ENCODE data around the gene CPA1.

Gene CPA1

DNA sequence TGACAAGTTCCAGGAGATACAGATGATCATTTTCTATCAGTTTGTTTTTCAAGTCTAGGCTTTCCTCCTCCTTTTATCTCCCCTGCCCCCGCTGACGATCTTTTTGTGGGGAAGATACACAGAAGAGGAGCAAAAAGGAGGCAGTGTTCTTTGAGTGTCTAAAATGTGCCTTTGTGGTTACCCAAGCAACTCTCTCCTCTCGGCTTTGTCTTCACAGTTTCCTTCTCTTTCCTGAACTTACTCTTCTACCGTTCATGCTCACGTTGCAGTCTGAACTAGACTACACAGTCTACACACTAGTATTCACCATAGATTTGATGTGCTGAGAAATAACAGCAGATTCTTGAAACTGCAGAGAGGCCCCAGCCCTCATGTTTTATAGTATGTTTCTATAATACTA, 36.9 kb downstream of the CPA1 start:
- H3K79me2 ChIP-seq (ENCODE audit: insufficient read depth, low read depth), result no peaks in the 10 kb centered on the region
- H2AFZ ChIP-seq (ENCODE audit: low read depth), result no peak overlapping the region
- no peak overlapping the region for H3K27ac ChIP-seq
- peaks cover 23% of the 10 kb centered on the region for H3K4me1 ChIP-seq (ENCODE audit: low read depth, poor library complexity, severe bottlenecking)
- TF ChIP-seq, protein P1, sequence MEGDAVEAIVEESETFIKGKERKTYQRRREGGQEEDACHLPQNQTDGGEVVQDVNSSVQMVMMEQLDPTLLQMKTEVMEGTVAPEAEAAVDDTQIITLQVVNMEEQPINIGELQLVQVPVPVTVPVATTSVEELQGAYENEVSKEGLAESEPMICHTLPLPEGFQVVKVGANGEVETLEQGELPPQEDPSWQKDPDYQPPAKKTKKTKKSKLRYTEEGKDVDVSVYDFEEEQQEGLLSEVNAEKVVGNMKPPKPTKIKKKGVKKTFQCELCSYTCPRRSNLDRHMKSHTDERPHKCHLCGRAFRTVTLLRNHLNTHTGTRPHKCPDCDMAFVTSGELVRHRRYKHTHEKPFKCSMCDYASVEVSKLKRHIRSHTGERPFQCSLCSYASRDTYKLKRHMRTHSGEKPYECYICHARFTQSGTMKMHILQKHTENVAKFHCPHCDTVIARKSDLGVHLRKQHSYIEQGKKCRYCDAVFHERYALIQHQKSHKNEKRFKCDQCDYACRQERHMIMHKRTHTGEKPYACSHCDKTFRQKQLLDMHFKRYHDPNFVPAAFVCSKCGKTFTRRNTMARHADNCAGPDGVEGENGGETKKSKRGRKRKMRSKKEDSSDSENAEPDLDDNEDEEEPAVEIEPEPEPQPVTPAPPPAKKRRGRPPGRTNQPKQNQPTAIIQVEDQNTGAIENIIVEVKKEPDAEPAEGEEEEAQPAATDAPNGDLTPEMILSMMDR (conservative IDR thresholded peaks at IDR 0.05; ENCODE audit: low read depth, low read length), result no peak
- no peak overlapping the region for H3K4me2 ChIP-seq
- no peaks in the 10 kb centered on the region for H3K36me3 ChIP-seq (ENCODE audit: insufficient read depth)
- H3K9ac ChIP-seq, result no peak overlapping the region
- H3K4me3 ChIP-seq (IDR thresholded peaks at IDR 0.05; ENCODE audit: insufficient read depth, low read depth, low read length), result no peak overlapping the region
- no peaks in the 10 kb centered on the region for H3K27me3 ChIP-seq (ENCODE audit: insufficient read depth, low read depth)
- H4K20me1 ChIP-seq (ENCODE audit: insufficient read depth), result no peaks in the 10 kb centered on the region

DNA sequence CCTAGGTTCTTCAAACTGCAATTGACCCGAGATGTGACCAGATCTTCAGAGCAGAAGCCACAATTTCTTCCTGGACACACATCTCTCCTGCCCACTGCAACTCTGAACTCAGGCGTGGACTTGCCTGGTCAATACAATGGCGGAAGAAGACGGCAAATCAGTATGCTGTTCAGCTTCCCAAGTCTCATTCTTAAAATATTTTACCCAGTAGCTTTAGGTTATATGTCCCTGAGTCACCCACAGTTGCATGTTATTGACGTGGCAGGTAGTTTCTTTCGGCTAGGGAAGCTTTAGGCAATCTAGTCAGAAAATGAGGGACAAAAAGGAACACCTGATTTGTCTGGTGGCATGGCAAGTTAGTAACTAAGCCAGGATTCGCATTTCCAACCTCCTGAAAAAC, 38.0 kb downstream of the CPA1 start:
- Histone ChIP-seq H3K27ac (no peak overlapping the region), H3K4me2 (no peak overlapping the region), H2AFZ (ENCODE audit: low read depth) (no peak overlapping the region), H3K9ac (no peak overlapping the region), H3K36me3 (ENCODE audit: insufficient read depth) (no peaks in the 10 kb centered on the region), H3K79me2 (ENCODE audit: insufficient read depth, low read depth) (no peaks in the 10 kb centered on the region), H4K20me1 (ENCODE audit: insufficient read depth) (no peaks in the 10 kb centered on the region), H3K27me3 (ENCODE audit: insufficient read depth, low read depth) (no peaks in the 10 kb centered on the region), H3K4me1 (ENCODE audit: low read depth, poor library complexity, severe bottlenecking) (peaks cover 29% of the 10 kb centered on the region), H3K4me3 (IDR thresholded peaks at IDR 0.05; ENCODE audit: insufficient read depth, low read depth, low read length) (no peak overlapping the region)
- TF ChIP-seq, protein P1 (conservative IDR thresholded peaks at IDR 0.05; ENCODE audit: low read depth, low read length), result no peak

DNA sequence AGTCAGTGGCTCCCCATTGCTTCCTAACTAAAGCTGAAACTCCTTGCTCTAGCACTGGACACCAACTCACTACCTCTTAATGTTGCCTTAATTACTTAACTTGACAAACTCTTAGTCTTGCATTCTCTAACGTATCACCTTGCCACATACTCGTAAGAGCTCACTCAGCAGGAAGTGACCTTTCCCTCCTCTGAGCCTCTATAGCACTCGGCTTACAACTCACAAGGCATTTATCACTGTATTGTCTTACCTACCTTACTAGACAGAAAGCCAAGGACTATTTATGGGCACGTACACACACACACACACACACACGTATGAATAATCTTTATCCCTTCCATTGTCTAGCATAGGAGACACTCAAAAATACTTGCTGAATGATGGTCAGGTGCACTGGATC, 39.4 kb downstream of the CPA1 start:
- no peaks in the 10 kb centered on the region for H4K20me1 ChIP-seq (ENCODE audit: insufficient read depth)
- no peak overlapping the region for H3K4me2 ChIP-seq
- H3K4me1 ChIP-seq (ENCODE audit: low read depth, poor library complexity, severe bottlenecking), result peaks cover 29% of the 10 kb centered on the region
- no peak overlapping the region for H3K4me3 ChIP-seq (IDR thresholded peaks at IDR 0.05; ENCODE audit: insufficient read depth, low read depth, low read length)
- H3K9ac ChIP-seq, result no peak overlapping the region
- H3K27ac ChIP-seq, result no peak overlapping the region
- no peak overlapping the region for H2AFZ ChIP-seq (ENCODE audit: low read depth)
- H3K79me2 ChIP-seq (ENCODE audit: insufficient read depth, low read depth), result no peaks in the 10 kb centered on the region
- H3K36me3 ChIP-seq (ENCODE audit: insufficient read depth), result no peaks in the 10 kb centered on the region
- H3K27me3 ChIP-seq (ENCODE audit: insufficient read depth, low read depth), result no peaks in the 10 kb centered on the region
- TF ChIP-seq, protein P1 (conservative IDR thresholded peaks at IDR 0.05; ENCODE audit: low read depth, low read length), result no peak

DNA sequence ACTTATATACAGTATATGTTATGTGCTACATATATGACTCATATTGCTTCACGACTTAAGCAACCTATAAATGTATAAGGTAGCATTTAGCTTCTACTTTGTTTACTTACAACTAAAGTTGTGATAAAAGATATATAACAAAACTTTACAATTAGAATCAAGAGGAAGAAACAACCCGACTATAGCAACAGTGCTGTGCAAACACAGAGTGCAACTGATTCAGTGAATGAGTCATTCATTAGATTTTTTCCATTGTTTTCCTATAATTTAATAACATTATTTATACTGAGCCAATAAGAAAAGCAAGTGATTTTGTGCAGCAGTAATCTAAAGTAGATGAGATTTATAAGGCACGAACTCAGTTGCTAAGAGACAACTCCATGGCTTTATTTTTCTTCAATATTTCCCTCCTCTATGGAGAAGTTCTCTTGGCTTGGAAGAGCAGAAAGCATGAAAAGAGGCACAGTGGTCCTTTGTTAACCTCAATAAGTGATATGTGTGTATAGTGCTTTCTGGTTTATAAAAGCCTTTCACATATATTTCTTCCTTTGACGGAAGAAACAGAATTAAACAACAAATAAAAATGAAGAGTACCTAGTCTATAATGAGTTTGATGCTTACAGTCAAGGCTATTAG, 40.8 kb downstream of the CPA1 start:
- H3K4me1 ChIP-seq (ENCODE audit: low read depth, poor library complexity, severe bottlenecking), result peaks cover 29% of the 10 kb centered on the region
- H3K27ac ChIP-seq, result no peak overlapping the region
- no peaks in the 10 kb centered on the region for H3K27me3 ChIP-seq (ENCODE audit: insufficient read depth, low read depth)
- H3K9ac ChIP-seq, result peak overlapping the region; percentile 30; the same call in 1 of the 2 replicates
- TF ChIP-seq, protein P1 (conservative IDR thresholded peaks at IDR 0.05; ENCODE audit: low read depth, low read length), result no peak
- H3K79me2 ChIP-seq (ENCODE audit: insufficient read depth, low read depth), result no peaks in the 10 kb centered on the region
- H2AFZ ChIP-seq (ENCODE audit: low read depth), result no peak overlapping the region
- H4K20me1 ChIP-seq (ENCODE audit: insufficient read depth), result no peaks in the 10 kb centered on the region
- H3K4me3 ChIP-seq (IDR thresholded peaks at IDR 0.05; ENCODE audit: insufficient read depth, low read depth, low read length), result no peak overlapping the region
- peak overlapping the region; percentile 49 for H3K4me2 ChIP-seq
- no peaks in the 10 kb centered on the region for H3K36me3 ChIP-seq (ENCODE audit: insufficient read depth)

All from KMS-11 (cell line).